Measurements from ENCODE around the gene MVK. TPM values are rescaled to one million over a fixed set of nuclear protein-coding genes. Genes with fewer than 3 reads are reported as not detected.

MVK gene
- total RNA-seq, 1 donor from 2014 or later, result 53.1 TPM

DNA sequence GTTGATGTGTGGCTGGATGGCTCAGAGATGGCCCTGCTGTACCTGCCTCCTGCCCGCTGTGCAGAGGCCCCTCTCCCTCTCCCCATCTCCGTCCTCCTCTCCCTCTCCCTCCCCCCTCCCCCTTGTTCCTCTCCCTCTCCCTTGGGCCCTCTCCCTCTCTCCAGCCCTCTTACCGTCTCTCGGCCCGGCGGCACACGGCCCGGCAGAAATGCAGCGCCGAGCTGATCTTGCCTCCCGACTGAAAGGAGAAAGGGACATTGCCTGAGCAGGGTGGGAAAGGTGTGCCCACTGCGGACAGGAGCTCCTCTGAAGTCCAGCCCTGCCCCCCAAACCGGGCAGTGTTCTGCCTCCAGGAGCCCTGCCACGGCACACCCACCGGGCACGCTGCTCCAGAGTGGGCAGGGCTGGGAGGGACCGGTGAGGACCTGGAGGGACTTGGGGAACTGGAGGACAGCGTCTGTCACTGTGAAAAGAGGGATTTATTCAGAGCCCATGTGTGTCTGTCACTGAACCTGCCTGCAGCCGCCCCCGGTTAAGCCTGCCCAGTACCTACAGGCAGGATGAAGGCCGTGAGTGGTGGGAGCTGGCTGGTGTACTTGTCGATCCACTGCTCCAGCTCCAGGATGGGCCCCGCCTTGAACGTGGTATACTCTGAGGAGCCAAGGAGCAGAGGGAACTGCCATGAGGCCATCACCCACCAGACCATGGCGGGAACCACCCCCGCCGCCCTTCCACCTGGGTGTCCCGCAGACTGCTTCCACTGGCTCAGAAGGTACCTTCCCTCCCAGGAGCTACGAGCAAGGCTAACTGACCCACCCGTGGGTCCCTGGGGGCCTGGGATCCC lies 12.5 kb upstream of the MVK start:
- no peaks in the 10 kb centered on the region for H3K27me3 ChIP-seq
- H3K36me3 ChIP-seq, result peaks cover 20 to 42% of the 10 kb centered on the region in 2 donors
- DNase-seq (ENCODE audit: low spot score in 2 of 2), result no peak
- TF ChIP-seq, protein P1, sequence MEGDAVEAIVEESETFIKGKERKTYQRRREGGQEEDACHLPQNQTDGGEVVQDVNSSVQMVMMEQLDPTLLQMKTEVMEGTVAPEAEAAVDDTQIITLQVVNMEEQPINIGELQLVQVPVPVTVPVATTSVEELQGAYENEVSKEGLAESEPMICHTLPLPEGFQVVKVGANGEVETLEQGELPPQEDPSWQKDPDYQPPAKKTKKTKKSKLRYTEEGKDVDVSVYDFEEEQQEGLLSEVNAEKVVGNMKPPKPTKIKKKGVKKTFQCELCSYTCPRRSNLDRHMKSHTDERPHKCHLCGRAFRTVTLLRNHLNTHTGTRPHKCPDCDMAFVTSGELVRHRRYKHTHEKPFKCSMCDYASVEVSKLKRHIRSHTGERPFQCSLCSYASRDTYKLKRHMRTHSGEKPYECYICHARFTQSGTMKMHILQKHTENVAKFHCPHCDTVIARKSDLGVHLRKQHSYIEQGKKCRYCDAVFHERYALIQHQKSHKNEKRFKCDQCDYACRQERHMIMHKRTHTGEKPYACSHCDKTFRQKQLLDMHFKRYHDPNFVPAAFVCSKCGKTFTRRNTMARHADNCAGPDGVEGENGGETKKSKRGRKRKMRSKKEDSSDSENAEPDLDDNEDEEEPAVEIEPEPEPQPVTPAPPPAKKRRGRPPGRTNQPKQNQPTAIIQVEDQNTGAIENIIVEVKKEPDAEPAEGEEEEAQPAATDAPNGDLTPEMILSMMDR (IDR thresholded peaks at IDR 0.05), result no peak
- H3K9me3 ChIP-seq, result no peaks in the 10 kb centered on the region
- H3K4me1 ChIP-seq, result no peaks in the 10 kb centered on the region
- intact Hi-C loops (cut with DNase I), result no loop called here
- no peak overlapping the region for H3K27ac ChIP-seq
- H3K4me3 ChIP-seq, result no peak overlapping the region

DNA sequence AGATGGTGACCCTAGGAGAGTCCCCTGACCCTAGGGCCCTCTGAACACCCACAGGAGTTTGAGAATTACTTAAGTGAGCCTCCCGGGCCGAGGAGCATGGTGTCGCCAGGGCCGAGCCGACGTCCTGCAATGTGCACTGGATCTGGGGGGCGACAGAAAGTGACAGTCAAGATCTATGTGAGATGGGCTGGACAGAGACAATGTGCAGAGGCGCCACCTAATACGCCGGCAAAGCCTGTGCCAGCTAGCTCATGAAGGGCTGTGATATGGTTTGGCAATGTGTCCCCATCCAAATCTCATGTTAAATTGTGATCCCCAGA lies 11.9 kb upstream of the MVK start:
- intact Hi-C loops (cut with DNase I), result no loop called here
- Histone ChIP-seq H3K27ac (no peak overlapping the region), H3K36me3 (peaks cover 19 to 48% of the 10 kb centered on the region in 2 donors), H3K4me3 (no peak overlapping the region), H3K9me3 (no peaks in the 10 kb centered on the region), H3K27me3 (no peaks in the 10 kb centered on the region), H3K4me1 (no peaks in the 10 kb centered on the region)
- TF ChIP-seq, protein P1 (IDR thresholded peaks at IDR 0.05), result no peak
- no peak for DNase-seq (ENCODE audit: low spot score in 2 of 2)

- TF ChIP-seq, protein P1 (IDR thresholded peaks at IDR 0.05), result no peak
- Histone ChIP-seq H3K4me1 (no peaks in the 10 kb centered on the region), H3K4me3 (no peak overlapping the region), H3K9me3 (no peaks in the 10 kb centered on the region), H3K27me3 (no peaks in the 10 kb centered on the region), H3K36me3 (peaks cover 18 to 60% of the 10 kb centered on the region in 2 donors), H3K27ac (no peak overlapping the region)
- intact Hi-C loops (cut with DNase I), result no loop called here
- DNase-seq (ENCODE audit: low spot score in 2 of 2), result no peak
Observed at GRCh38 chr12:109562871-109563270, 10.7 kb upstream of the MVK start.

- intact Hi-C loops (cut with DNase I), result no loop called here
- TF ChIP-seq, protein P1 (IDR thresholded peaks at IDR 0.05), result no peak
- H3K27me3 ChIP-seq, result no peaks in the 10 kb centered on the region
- no peaks in the 10 kb centered on the region for H3K4me1 ChIP-seq
- H3K27ac ChIP-seq, result no peak overlapping the region
- H3K4me3 ChIP-seq, result no peak overlapping the region
- peaks cover 25 to 67% of the 10 kb centered on the region in 2 donors for H3K36me3 ChIP-seq
- no peak for DNase-seq (ENCODE audit: low spot score in 2 of 2)
- no peaks in the 10 kb centered on the region for H3K9me3 ChIP-seq
Observed at GRCh38 chr12:109563291-109564284, 10.0 kb upstream of the MVK start.

- H3K27me3 ChIP-seq, result no peaks in the 10 kb centered on the region
- H3K4me1 ChIP-seq, result no peaks in the 10 kb centered on the region
- peaks cover 25 to 73% of the 10 kb centered on the region in 2 donors for H3K36me3 ChIP-seq
- H3K27ac ChIP-seq, result no peak overlapping the region
- H3K9me3 ChIP-seq, result no peaks in the 10 kb centered on the region
- no peak overlapping the region for H3K4me3 ChIP-seq
- DNase-seq (ENCODE audit: low spot score in 2 of 2), result no peak
- intact Hi-C loops (cut with DNase I), result no loop called here
- TF ChIP-seq, protein P1 (IDR thresholded peaks at IDR 0.05), result no peak
Observed at GRCh38 chr12:109566424-109566823, 7.2 kb upstream of the MVK start.

Data from ascending aorta (tissue), 2 donors.